Uterus (tissue), 4 donors: ENCODE measurements around the gene NFE2L2. TPM values are rescaled to one million over a fixed set of nuclear protein-coding genes. Genes with fewer than 3 reads are reported as not detected.
"Not testable (repeated sequence)": the region's sequence is repeated elsewhere in the genome, so short reads cannot be mapped to it uniquely, and the experiment has no call there.

ENCODE experiments used
- DNase-seq, 2 donors: peaks; one replicate each; pipeline ENCODE4 v3.0.0-alpha.2; 2019 to 2020
- H3K27ac ChIP-seq, 2 donors: fragments of 200-600 bp; sonication (generic); 1 replicate in 1 of 2; 2 replicates in 1 of 2; pipeline ENCODE4 v1.5.1; 2016 to 2018
- H3K27me3 ChIP-seq, 2 donors: fragments of 200-600 bp; sonication (generic); one replicate each; pipeline ENCODE4 v1.5.1; 2018 to 2019; ENCODE audit warnings: control low read depth in 1 of 2
- H3K36me3 ChIP-seq, 2 donors: fragments of 200-600 bp; sonication (generic); one replicate each; pipeline ENCODE4 v1.5.1; 2019; ENCODE audit warnings: control low read depth in 1 of 2
- H3K4me1 ChIP-seq, 2 donors: fragments of 200-600 bp; sonication (generic); one replicate each; pipeline ENCODE4 v1.5.1; 2018 to 2019; ENCODE audit warnings: control low read depth in 1 of 2
- H3K4me3 ChIP-seq, 2 donors: fragments of 200-600 bp; sonication (generic); 1 replicate in 1 of 2; 2 replicates in 1 of 2; pipeline ENCODE4 v1.5.1; 2018 to 2019; ENCODE audit warnings: mild to moderate bottlenecking in 1 of 2
- H3K9me3 ChIP-seq, 2 donors: fragments of 200-600 bp; sonication (generic); one replicate each; pipeline ENCODE4 v1.5.1; 2019; ENCODE audit warnings: control low read depth in 1 of 2
- CTCF ChIP-seq, 4 experiments: fragments of 200-600 bp in 2 of 4; fragments of 450-650 bp in 2 of 4; sonication (generic) in 2 of 4; IDR thresholded peaks; one replicate each; pipeline ENCODE4 v1.5.1; 2016 to 2019; ENCODE audit warnings: antibody characterized with exemption in 4 of 4, mild to moderate bottlenecking in 2 of 4, moderate library complexity in 1 of 4
- POLR2A ChIP-seq, 2 donors: fragments of 450-650 bp; IDR thresholded peaks; one replicate each; pipeline ENCODE4 v1.6.1; 2016; ENCODE audit warnings: antibody characterized with exemption in 2 of 2, mild to moderate bottlenecking in 1 of 2, moderate library complexity in 1 of 2
- intact Hi-C: fragments of 100-400 bp; cut with DNase I; formaldehyde crosslinking; loops from one replicate; pipeline ENCODE4 v1.15.1; 2023; ENCODE audit warnings: low total_unique reads
- total RNA-seq, 4 donors: library from RNA; depleted of rRNA in 3 of 4; stranded (reverse); fragments of >200 nt in 3 of 4; gene quantifications; one replicate each; pipeline versions ENCODE4 v1.1.0 to v1.2.4, GENCODE V29; 2014 to 2023
- donor health status: DM: yes; HTN: yes; CAD: no.

NFE2L2 gene
- total RNA-seq, 4 donors from 2014 or later, result 53.0 to 148 (median 90.0) TPM

- H3K4me3 ChIP-seq, result peak overlapping the region in 1 of 2 donors; percentile 50
- H3K27ac ChIP-seq, result peak overlapping the region; percentile 93 to 99
- no peaks in the 10 kb centered on the region for H3K36me3 ChIP-seq
- H3K9me3 ChIP-seq, result no peaks in the 10 kb centered on the region
- no peaks in the 10 kb centered on the region for H3K27me3 ChIP-seq
- intact Hi-C loops, result loop anchor here (5.0 kb wide), 1 partner anchor 51 kb away; the partner anchor contains the start of gene NFE2L2
- no peak for DNase-seq
- TF ChIP-seq CTCF (IDR thresholded peaks at IDR 0.05), result no peak
- H3K4me1 ChIP-seq, result peaks cover 0 to 11% of the 10 kb centered on the region in 2 donors
Measured at GRCh38 chr2:177211169-177211568, 53.4 kb downstream of the NFE2L2 start.

GRCh38 chr2:177207101-177207500, 57.4 kb downstream of the NFE2L2 start:
- Histone ChIP-seq H3K9me3 (no peaks in the 10 kb centered on the region), H3K4me3 (no peak overlapping the region), H3K4me1 (no peaks in the 10 kb centered on the region), H3K27ac (no peak overlapping the region), H3K36me3 (no peaks in the 10 kb centered on the region), H3K27me3 (no peaks in the 10 kb centered on the region)
- TF ChIP-seq POLR2A (IDR thresholded peaks at IDR 0.05), result no peak
- TF ChIP-seq CTCF (IDR thresholded peaks at IDR 0.05), result no peak
- intact Hi-C loops, result loop anchor here (5.0 kb wide), 1 partner anchor 35 kb away; no protein-coding TSS in a partner anchor
- DNase-seq, result no peak

GRCh38 chr2:177204417-177204816, 60.1 kb downstream of the NFE2L2 start:
- H3K36me3 ChIP-seq, result no peaks in the 10 kb centered on the region
- intact Hi-C loops, result no loop called here
- TF ChIP-seq CTCF (IDR thresholded peaks at IDR 0.05), result no peak
- no peak for TF ChIP-seq POLR2A (IDR thresholded peaks at IDR 0.05)
- no peak overlapping the region for H3K4me3 ChIP-seq
- H3K4me1 ChIP-seq, result no peaks in the 10 kb centered on the region
- H3K9me3 ChIP-seq, result no peaks in the 10 kb centered on the region
- no peaks in the 10 kb centered on the region for H3K27me3 ChIP-seq
- no peak for DNase-seq
- H3K27ac ChIP-seq, result no peak overlapping the region

DNA sequence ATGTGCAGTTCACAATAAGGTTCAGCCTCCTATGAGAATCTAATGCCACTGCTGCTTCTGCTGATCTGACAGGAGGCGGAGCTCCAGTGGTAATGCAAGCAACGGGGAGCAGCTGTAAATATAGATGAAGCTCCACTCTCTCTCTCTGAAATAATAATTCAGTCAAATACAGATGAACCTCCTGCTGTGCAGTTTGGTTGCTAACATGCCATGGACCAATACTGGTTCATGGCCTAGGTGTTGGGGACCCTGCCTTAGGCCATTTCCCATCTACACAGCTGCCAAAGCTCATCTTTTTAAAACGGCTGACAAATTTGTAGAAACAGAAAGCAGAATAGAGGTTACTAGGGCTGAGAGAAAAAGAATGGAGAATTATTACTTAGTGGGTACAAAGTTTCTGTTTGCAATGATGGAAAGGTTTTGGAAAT, 62.6 kb downstream of the NFE2L2 start:
- DNase-seq, result no peak
- Histone ChIP-seq H3K9me3 (no peaks in the 10 kb centered on the region), H3K4me1 (no peaks in the 10 kb centered on the region), H3K27ac (no peak overlapping the region), H3K27me3 (no peaks in the 10 kb centered on the region), H3K4me3 (no peak overlapping the region), H3K36me3 (no peaks in the 10 kb centered on the region)
- intact Hi-C loops, result no loop called here
- TF ChIP-seq CTCF (IDR thresholded peaks at IDR 0.05) (no peak), POLR2A (IDR thresholded peaks at IDR 0.05) (no peak)

DNA sequence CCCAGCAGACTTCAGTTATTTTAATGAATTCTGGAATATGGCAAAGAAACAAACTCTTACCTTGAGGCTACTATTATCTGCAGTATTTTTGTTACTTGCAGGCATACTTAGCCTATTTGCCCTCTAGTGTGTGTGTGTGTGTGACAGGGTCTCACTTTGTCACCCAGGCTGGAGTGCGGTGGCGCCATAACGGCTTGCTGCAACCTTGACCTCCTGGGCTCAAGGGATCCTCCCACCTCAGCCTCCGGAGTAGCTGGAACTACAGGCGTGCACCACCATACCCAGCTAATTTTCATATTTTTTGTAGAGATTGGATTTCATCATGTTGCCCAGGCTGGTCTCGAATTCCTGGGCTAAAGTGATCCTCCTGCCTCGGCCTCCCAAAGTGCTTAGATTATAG, 64.1 kb downstream of the NFE2L2 start:
- H3K4me3 ChIP-seq, H3K27me3 ChIP-seq, H3K27ac ChIP-seq, intact Hi-C loops, H3K36me3 ChIP-seq, H3K9me3 ChIP-seq, DNase-seq, H3K4me1 ChIP-seq: not testable (repeated sequence)

GRCh38 chr2:177195194-177195593, 69.3 kb downstream of the NFE2L2 start:
- Histone ChIP-seq H3K27me3 (no peaks in the 10 kb centered on the region), H3K27ac (no peak overlapping the region), H3K36me3 (no peaks in the 10 kb centered on the region), H3K4me1 (no peaks in the 10 kb centered on the region), H3K4me3 (no peak overlapping the region), H3K9me3 (no peaks in the 10 kb centered on the region)
- TF ChIP-seq CTCF (IDR thresholded peaks at IDR 0.05) (no peak), POLR2A (IDR thresholded peaks at IDR 0.05) (no peak)
- intact Hi-C loops, result no loop called here
- no peak for DNase-seq
